Hematopoietic multipotent progenitor cell treated with erythropoietin and hydrocortisone succinate and interleukin-3 and kit ligand, for 4 days (in vitro differentiated cells): ENCODE data around the gene PIGT.
"Not testable (repeated sequence)": the region's sequence is repeated elsewhere in the genome, so short reads cannot be mapped to it uniquely, and the experiment has no call there.

Experiments
- DNase-seq: peaks from one replicate; pipeline ENCODE4 v3.0.0-alpha.2; 2015

The PIGT gene

GRCh38 chr20:45467172-45467571 lies 51.2 kb downstream of the PIGT start:
- DNase-seq: no peak

- no peak for DNase-seq
Measured at GRCh38 chr20:45467861-45468260, 51.9 kb downstream of the PIGT start.

GRCh38 chr20:45469336-45470261 lies 53.7 kb downstream of the PIGT start, which contains the start of gene WFDC2:
Gene WFDC2 (plus strand): TSS chr20:45469753. CDS start chr20:45469782, 29 bp downstream.
- no peak for DNase-seq

- peak; percentile 25 for DNase-seq
Measured at GRCh38 chr20:45470262-45470931, 54.5 kb downstream of the PIGT start.

GRCh38 chr20:45470937-45471336 lies 55.0 kb downstream of the PIGT start:
- peak; percentile 35 for DNase-seq

GRCh38 chr20:45472286-45472685 lies 56.3 kb downstream of the PIGT start:
- not testable (repeated sequence) for DNase-seq
